GM19351 (cell line): ENCODE data around the gene BHLHA15.

Source experiments
- ATAC-seq: cut with Tn5 transposase; IDR thresholded peaks from one replicate; pipeline ENCODE4 v1.9.1; 2021; ENCODE audit warnings: mild to moderate bottlenecking, moderate library complexity; ENCODE audit not compliant: unreplicated experiment

BHLHA15 gene

GRCh38 chr7:98206451-98207330, 4.5 kb upstream of the BHLHA15 start:
- no peak for ATAC-seq

GRCh38 chr7:98209166-98209920, 1.9 kb upstream of the BHLHA15 start:
- ATAC-seq: no peak

- no peak for ATAC-seq
Observed at GRCh38 chr7:98210513-98211220, 572 bp upstream of the BHLHA15 start.

- no peak for ATAC-seq
Observed at GRCh38 chr7:98211676-98212531, 665 bp downstream of the BHLHA15 start.

- no peak for ATAC-seq
Observed at GRCh38 chr7:98212532-98213041, 1.3 kb downstream of the BHLHA15 start.

- ATAC-seq: no peak
Observed at GRCh38 chr7:98213296-98213887, 2.2 kb downstream of the BHLHA15 start.

GRCh38 chr7:98213888-98214810, 2.9 kb downstream of the BHLHA15 start:
- no peak for ATAC-seq

GRCh38 chr7:98214811-98215321, 3.6 kb downstream of the BHLHA15 start:
- no peak for ATAC-seq

GRCh38 chr7:98215561-98216495, 4.6 kb downstream of the BHLHA15 start:
- no peak for ATAC-seq

- no peak for ATAC-seq
Observed at GRCh38 chr7:98216941-98217622, 5.8 kb downstream of the BHLHA15 start.

- ATAC-seq: no peak
Observed at GRCh38 chr7:98217623-98218582, 6.7 kb downstream of the BHLHA15 start.

GRCh38 chr7:98219382-98219781, 8.1 kb downstream of the BHLHA15 start:
- peak; percentile 35 for ATAC-seq

GRCh38 chr7:98221611-98222532, 10.6 kb downstream of the BHLHA15 start:
- no peak for ATAC-seq

GRCh38 chr7:98222533-98223195, 11.4 kb downstream of the BHLHA15 start:
- no peak for ATAC-seq
